Activated T-cell treated with anti-CD3 and anti-CD28 coated beads, Interleukin-2, amount 50 U/mL, for 4 hours (primary cell): ENCODE measurements around the gene BCL11B. TPM values are rescaled to one million over a fixed set of nuclear protein-coding genes. Genes with fewer than 3 reads are reported as not detected.
"Not testable (repeated sequence)": the region's sequence is repeated elsewhere in the genome, so short reads cannot be mapped to it uniquely, and the experiment has no call there.

Source experiments
- ATAC-seq, 2 donors: fragments of 200-7000 bp; cut with Tn5 transposase; one replicate each; pipeline ENCODE4 v1.10.0; 2021
- DNase-seq: peaks from one replicate; pipeline ENCODE4 v3.0.0-alpha.2; 2020
- H3K27me3 Mint-ChIP-seq: one replicate; pipeline ENCODE4 v1.8.0; 2021; ENCODE audit warnings: low read depth, mixed read lengths
- H3K36me3 Mint-ChIP-seq: one replicate; pipeline ENCODE4 v1.8.0; 2022; ENCODE audit warnings: mixed read lengths; ENCODE audit not compliant: insufficient read depth
- H3K4me1 Mint-ChIP-seq: one replicate; pipeline ENCODE4 v1.8.0; 2021; ENCODE audit warnings: low read depth, mixed read lengths
- H3K4me3 Mint-ChIP-seq: one replicate; pipeline ENCODE4 v1.8.0; 2021; ENCODE audit warnings: mild to moderate bottlenecking, moderate library complexity, mixed read lengths
- H3K9me3 Mint-ChIP-seq: one replicate; pipeline ENCODE4 v1.8.0; 2021; ENCODE audit warnings: mixed read lengths
- total RNA-seq, 3 donors: library from RNA; stranded (reverse); gene quantifications; one replicate each; pipeline ENCODE4 v1.2.1, GENCODE V29; 2021

BCL11B gene
- total RNA-seq, 3 donors from 2014 or later: 54.6 to 64.6 (median 62.4) TPM

DNA sequence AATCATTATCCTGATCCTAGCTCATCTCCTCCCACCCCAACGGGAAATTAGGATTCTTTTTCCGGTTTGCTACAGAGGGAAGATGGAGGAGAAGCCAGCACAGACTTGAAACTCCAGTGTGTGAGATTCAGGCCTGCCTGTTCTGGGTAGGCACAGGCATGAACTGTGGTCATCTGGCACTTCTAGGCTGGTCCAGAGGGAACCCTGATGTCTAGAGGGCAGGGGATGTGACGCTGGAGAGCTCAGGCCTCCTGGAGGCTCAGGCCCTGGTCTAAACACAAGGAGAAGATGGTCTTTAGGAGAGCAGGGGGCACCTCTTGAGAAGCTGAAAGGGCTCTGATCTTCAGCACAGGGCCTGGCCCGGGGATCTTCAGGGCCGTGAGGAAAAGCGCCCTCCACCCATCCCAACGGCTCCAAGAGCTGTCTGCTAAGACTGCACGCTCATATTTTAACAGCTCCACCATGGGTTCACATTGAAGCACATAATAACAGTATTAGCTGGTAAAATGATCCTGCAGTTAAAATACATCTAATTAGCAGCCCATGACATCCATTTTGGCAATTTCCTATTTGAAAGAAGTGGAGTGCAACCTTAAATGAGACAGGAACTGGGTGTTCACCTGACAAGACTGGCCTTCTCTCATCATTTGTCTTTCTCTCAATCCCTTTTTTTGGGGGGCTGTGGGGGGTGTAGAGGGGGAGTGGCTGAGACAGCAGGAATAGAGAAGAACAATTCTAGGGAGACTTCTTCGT lies 35.4 kb downstream of the BCL11B start:
- Mint-ChIP-seq H3K4me3 (peak overlapping the region; percentile 83), H3K4me1 (peaks cover 96% of the 10 kb centered on the region), H3K36me3 (peaks cover 11% of the 10 kb centered on the region), H3K9me3 (no peaks in the 10 kb centered on the region), H3K27me3 (no peaks in the 10 kb centered on the region)
- DNase-seq (no peak), ATAC-seq (no peak)

DNA sequence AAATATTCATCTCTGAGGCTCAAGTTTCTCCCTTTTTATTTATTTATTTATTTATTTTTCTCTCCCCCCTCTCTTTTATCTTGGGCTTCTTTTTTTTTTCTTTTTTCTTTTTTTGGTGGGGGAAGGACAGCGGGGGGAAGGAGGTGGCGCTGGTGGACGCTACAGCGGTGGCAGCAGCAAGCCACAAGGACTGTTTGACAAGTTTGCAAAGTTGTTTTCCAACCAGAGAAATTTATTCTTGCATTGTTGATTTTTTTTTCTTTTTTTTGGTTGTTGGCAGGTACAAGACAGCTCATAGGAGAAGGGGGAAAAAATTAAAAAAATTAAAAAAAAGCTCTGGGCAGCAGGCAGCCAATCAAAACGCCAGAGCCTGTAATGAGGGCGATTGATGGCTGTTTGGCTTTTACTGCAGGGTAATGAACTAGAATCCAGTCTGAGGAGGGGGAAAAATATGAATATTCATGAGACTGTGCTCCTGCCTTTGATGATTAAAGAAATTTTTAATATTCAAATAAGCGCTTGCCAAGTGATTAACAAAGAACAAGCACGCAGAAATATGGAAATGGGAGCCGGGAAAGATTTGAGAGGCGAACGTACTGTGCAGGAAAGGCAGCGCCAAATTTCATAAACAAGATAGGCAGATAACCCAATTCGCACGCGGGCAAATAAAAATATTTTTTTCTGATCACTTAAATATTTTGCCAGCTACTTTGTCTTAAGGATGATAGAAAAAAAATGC lies 36.2 kb downstream of the BCL11B start:
- ATAC-seq (no peak), DNase-seq (no peak)
- peaks cover 11% of the 10 kb centered on the region for H3K36me3 Mint-ChIP-seq
- H3K9me3 Mint-ChIP-seq: no peaks in the 10 kb centered on the region
- no peaks in the 10 kb centered on the region for H3K27me3 Mint-ChIP-seq
- H3K4me1 Mint-ChIP-seq: peaks cover 94% of the 10 kb centered on the region
- H3K4me3 Mint-ChIP-seq: peak overlapping the region; percentile 83

DNA sequence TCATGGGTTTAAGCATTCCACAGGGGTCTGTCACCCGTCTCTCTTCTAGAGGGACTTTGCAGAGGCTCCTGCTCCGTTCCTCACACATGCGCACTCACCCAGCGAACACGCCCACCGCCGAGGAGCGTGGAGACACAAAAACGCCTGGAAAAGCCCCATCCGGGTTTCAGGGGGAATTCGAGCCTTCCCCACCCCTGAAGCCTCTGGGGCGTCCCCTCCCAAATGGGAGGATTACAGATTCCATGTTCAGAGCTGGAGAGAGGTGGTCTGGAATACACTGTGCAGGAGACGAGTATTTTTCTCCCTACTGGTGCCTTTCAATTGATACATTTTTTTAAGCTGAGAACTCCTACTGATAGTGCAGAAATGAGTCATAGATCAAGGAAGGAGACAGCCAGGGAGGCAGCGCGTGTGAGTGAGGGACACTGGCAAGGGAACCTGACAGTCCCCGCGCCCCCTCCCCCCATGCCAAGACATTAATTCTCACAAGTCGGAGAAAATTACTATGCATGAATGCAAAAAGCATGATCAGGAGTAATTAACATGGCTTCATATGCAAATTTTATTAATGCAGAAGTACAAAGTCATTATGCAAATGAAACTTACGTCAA lies 36.9 kb downstream of the BCL11B start:
- peaks cover 94% of the 10 kb centered on the region for H3K4me1 Mint-ChIP-seq
- DNase-seq: peak; percentile 83
- H3K36me3 Mint-ChIP-seq: peaks cover 11% of the 10 kb centered on the region
- peak overlapping the region; percentile 83 for H3K4me3 Mint-ChIP-seq
- H3K9me3 Mint-ChIP-seq: no peaks in the 10 kb centered on the region
- ATAC-seq: peak; percentile 55 to 57
- H3K27me3 Mint-ChIP-seq: no peaks in the 10 kb centered on the region

DNA sequence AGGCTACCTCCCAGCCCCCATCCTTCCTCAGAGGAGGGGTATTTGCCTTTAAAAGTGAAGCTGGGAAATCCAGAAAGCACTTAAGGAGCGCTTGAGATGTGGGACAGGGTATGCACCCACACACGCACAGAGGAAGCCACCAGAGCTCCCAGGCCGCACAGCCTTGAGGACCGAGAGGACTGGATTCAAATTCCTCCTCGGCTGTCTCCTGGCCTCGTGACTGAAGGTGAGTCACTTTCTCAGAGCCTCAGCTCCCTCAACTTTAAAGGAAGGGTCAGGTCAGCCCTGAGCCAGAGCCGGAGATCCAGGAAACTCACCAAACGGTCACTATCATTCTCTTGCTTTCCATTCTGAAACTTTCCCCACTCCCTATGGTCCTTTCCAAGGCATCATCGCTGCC lies 37.6 kb downstream of the BCL11B start:
- ATAC-seq: no peak

DNA sequence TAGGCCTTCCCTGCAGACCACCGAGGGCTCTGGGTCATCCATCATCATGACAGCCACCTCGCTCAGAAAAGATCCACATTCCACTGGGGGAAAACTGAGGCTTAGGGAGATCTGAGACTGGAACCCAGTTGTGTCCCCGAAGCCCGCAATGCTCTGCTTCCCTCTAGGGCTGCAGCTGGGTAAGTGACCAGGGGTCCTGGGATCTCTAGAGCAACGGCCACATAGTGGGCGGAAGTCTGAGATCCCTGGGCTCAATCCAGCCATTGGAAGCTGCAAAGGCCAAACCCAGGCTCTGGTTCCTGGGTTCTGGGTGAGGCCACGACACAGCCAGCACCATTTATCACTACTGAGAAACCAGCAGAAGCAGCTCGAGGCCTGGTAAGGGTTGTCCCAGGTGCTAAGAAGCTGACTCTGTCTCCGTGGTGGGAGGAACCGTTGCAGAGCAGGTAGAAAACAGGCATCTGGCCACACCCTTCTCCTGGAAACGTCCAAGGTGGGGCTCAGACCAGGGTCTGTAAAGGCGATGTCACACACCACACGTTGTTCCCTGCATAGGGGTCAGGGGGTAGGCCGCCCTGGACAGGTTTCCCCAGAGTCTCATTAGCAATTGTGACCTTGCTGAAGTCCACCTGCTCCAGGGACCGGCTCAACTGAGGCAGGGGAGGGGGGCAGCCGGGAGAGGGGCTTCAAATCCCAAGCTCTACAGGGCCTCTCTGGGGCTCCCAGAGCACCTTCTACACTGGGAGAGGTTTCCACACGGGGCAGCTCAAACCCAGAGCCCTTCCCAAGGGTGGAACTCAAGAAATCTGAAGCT lies 38.6 kb downstream of the BCL11B start:
- DNase-seq (no peak), ATAC-seq (no peak)
- H3K4me3 Mint-ChIP-seq: peak overlapping the region; percentile 83
- peaks cover 14% of the 10 kb centered on the region for H3K36me3 Mint-ChIP-seq
- no peaks in the 10 kb centered on the region for H3K9me3 Mint-ChIP-seq
- peaks cover 94% of the 10 kb centered on the region for H3K4me1 Mint-ChIP-seq
- no peaks in the 10 kb centered on the region for H3K27me3 Mint-ChIP-seq

More for the DNA sequence above, 37.6 kb downstream of the BCL11B start:
- Mint-ChIP-seq H3K4me3 (peak overlapping the region; percentile 83), H3K4me1 (peaks cover 94% of the 10 kb centered on the region), H3K27me3 (no peaks in the 10 kb centered on the region), H3K9me3 (no peaks in the 10 kb centered on the region), H3K36me3 (peaks cover 10% of the 10 kb centered on the region)
- no peak for DNase-seq

DNA sequence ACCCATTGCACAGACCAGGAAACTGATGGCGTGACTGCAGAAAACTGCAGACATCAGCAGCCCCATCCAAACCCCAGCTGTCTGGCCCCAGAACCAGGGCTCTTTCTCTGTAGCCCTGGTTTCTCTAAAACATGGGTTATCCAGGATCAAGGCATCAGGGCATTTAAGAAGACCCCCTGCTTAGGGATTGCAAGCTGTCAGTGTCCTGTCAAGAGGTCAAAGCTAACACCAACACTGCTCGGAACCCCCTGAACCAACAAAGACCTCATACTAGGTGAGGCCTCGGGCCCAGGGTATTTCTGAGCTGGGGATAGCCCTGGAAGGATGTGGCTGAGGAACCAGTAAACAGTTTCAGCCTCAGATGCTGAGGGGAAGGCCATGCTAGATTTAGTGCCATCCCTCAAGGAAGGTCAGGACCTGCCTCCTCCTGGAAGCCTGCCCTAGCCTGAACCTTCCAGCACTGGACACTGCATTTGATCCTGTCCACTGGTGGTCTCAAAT lies 39.2 kb downstream of the BCL11B start:
- peaks cover 94% of the 10 kb centered on the region for H3K4me1 Mint-ChIP-seq

DNA sequence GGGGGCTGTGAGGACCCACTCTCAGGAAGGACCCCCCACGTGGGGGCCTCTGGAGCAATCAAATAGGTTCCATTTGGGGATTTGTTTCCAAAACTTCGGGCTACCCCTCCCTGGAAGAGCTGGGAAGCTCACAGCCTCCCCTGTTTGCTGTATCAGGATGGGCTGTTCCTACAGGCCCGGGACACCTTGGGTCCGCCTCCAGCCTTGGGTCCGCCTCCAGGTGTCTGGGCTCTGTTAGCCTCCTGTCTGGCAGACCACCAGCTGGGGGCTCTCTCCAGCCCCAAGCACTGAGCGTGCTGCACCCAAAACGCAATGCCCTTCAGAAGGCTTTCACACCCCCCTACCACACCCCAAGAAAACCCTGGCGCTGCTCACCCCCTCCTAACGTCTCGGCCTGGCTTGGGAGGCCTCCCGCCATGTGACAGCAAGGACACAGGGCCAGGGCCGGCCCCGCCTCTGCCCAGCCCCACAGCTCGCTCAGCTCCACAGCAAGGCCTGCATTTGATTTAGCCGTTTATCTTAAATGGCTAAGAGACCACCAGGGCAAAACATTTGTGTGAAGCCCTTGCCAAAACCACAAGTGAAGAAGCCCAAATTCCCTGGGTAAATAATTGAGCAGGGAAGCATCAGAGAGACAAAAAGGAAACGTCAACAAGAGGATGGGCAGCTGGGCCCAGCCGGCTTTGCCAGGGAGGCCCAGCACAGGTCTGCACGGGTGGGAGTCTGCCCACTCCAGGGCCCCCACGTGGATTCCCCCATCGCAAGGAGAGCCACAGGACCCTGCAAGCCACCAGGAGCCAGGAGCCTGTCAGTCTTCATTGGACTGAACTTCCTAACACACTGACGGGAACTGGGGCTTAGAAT lies 39.9 kb downstream of the BCL11B start:
- Mint-ChIP-seq H3K4me1 (peaks cover 94% of the 10 kb centered on the region), H3K9me3 (no peaks in the 10 kb centered on the region), H3K27me3 (no peaks in the 10 kb centered on the region), H3K36me3 (peaks cover 17% of the 10 kb centered on the region), H3K4me3 (peak overlapping the region; percentile 67)
- no peak for ATAC-seq
- DNase-seq: no peak

More for the DNA sequence above, 39.2 kb downstream of the BCL11B start:
- no peaks in the 10 kb centered on the region for H3K9me3 Mint-ChIP-seq
- DNase-seq (no peak), ATAC-seq (peak in 1 of 2 donors; percentile 12)
- H3K4me3 Mint-ChIP-seq: peak overlapping the region; percentile 38
- no peaks in the 10 kb centered on the region for H3K27me3 Mint-ChIP-seq
- H3K36me3 Mint-ChIP-seq: peaks cover 17% of the 10 kb centered on the region

DNA sequence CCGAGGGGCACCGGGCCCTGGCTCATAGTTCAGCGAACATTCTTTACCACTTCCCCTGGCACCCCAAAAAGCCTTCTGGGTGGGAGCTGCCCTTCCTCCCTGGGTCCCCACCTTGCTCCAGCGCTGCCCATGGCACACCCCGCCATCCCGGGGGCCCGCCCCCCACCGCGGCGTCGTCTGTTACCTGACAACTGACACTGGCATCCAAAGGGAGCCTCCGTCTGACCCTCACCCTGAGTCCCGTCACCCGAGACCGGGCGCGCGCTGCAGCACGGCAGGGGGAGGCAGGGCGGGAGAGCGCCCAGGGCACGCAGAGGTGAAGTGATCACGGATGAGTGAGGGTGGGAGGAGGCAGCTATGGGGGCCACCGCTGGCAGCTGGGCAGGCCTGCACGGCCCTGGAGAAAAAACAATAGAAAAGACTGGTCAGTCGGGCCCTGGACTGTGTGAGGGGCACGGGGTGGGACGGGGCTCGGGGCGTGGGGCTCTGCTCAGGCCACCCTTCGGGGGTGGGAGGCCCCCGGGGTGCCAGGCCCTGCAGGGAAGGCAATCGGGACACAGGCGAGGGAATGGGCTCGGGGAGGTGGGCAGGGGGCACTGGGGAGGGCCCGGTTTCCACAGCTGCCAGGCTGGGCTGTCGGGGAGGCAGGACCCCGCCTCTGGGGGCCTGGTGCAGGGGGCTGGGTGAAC lies 40.7 kb downstream of the BCL11B start:
- H3K27me3 Mint-ChIP-seq: no peaks in the 10 kb centered on the region
- H3K9me3 Mint-ChIP-seq: no peaks in the 10 kb centered on the region
- peak overlapping the region; percentile 67 for H3K4me3 Mint-ChIP-seq
- ATAC-seq: no peak
- H3K36me3 Mint-ChIP-seq: peaks cover 24% of the 10 kb centered on the region
- peaks cover 94% of the 10 kb centered on the region for H3K4me1 Mint-ChIP-seq
- no peak for DNase-seq

DNA sequence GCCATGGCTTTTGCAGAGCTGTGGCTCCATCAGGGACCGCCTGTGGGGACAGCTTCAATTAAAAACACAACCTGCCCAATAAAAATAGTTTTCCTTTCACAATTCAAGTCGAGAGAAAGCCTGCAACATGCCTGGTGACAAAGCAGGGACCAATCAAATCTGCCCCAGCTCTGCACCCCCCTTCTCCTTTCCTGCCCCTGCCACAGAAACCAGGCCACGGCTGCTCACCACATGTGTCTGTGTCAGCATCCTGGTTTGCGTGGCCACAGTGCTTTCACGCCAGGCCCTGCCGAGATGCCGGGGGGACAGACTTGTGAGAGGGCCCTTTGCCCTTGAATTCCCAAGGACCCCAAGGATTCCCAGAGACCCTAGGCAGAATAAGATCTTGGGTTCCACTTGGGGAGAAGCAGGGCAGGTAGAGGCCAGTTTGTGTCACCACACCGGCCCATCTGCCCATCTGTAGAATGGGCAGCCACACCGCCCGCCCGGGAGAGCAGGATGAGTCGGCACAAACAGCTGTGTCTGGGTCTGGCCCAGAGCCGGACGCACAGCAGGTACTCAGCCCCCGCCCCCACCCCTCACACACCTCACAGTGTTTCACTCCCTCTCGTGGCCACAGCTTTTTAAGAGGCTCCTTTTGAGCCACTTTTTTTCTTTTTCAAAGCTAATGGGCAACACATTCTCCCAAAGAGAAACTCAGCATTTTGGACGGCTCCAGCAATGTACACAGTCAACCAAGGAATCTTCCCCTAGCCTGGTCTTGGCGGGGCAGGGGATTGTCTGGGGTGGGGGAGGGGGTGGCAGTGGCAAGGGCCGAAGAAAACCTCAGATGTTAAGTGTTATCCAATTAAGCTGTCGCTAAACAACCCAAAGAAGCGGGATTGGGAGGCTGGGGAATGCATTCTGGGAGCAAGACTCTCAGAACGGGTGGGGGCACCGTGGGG lies 41.5 kb downstream of the BCL11B start:
- no peaks in the 10 kb centered on the region for H3K27me3 Mint-ChIP-seq
- no peaks in the 10 kb centered on the region for H3K9me3 Mint-ChIP-seq
- peak; percentile 41 to 55 for ATAC-seq
- H3K4me3 Mint-ChIP-seq: peak overlapping the region; percentile 52
- DNase-seq: peak; percentile 70
- peaks cover 94% of the 10 kb centered on the region for H3K4me1 Mint-ChIP-seq
- peaks cover 24% of the 10 kb centered on the region for H3K36me3 Mint-ChIP-seq

DNA sequence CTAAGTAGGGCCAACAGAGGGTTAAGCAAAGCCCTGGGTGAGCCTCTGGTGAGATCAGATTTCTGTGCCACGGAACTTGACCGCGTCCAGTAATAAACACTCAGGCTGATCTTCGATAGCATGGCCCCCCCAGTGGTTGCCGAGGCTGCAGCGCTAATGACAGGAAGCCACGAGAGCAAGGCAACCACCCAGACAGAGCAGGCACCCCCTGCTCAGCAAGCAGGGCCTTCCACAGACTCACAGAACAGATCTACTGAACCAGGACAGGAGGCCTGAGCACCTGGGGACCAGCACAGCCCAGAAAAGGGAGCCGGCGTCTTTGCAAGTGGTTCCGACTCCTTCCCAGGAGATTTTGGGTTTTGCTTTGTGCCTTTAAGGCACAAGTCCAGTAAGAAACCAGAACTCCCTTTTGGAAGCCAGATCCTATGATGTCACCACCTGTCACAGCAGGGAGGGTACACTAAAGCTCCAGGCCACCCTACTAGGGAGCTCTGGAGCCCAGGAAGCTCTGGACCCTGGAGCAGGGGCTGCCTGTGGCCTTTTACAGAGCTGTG lies 42.3 kb downstream of the BCL11B start:
- Mint-ChIP-seq H3K4me1 (peaks cover 95% of the 10 kb centered on the region), H3K36me3 (peaks cover 27% of the 10 kb centered on the region), H3K27me3 (no peaks in the 10 kb centered on the region), H3K4me3 (peak overlapping the region; percentile 52), H3K9me3 (no peaks in the 10 kb centered on the region)
- no peak for ATAC-seq
- DNase-seq: no peak

DNA sequence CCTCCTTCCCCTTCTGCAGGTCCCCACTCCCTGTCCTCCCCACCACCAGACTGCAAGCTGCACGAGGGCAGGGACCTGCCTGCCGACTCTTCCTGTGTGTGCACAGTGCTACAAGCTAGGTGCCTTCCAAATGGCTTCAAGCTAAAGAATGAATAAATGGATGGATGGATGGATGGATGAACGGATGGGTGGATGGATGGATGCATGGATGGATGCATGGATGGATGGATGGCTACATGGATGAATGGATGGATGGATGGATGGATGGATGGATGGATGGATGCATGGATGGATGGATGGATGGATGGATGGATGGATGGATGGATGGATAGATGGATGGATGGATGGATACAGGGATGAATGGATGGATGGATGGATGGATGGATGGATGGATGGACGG lies 43.2 kb downstream of the BCL11B start:
- not testable (repeated sequence) for ATAC-seq, H3K27me3 Mint-ChIP-seq

DNA sequence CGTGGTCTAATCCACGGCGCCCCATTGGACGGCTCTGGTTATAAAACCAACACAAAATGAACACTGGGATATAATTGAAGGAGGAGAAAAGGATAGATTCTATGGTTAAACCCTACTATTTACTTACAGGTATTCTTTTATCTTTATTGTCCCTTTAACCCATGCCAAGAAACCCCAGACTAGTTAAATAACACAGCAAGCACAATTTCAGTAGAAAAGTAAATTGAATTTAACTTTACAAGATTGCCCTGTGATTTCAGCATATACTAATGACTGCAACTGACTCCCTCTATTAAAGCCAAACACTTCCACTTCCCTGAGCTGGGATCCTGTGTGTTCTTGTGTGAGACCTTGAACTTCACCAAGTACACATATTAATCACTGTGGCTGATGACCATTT lies 45.3 kb downstream of the BCL11B start:
- peak; percentile 15 for ATAC-seq
- DNase-seq: no peak
- H3K4me1 Mint-ChIP-seq: peaks cover 96% of the 10 kb centered on the region
- peak overlapping the region; percentile 40 for H3K4me3 Mint-ChIP-seq
- H3K9me3 Mint-ChIP-seq: no peaks in the 10 kb centered on the region
- H3K27me3 Mint-ChIP-seq: no peaks in the 10 kb centered on the region
- H3K36me3 Mint-ChIP-seq: peaks cover 41% of the 10 kb centered on the region

More for the DNA sequence above, 43.2 kb downstream of the BCL11B start:
- Mint-ChIP-seq H3K4me3 (peak overlapping the region; percentile 7), H3K36me3 (peaks cover 30% of the 10 kb centered on the region), H3K4me1 (peaks cover 96% of the 10 kb centered on the region)
- DNase-seq, H3K9me3 Mint-ChIP-seq: not testable (repeated sequence)
